ENCODE data around the gene ADM. TPM values are rescaled to one million over a fixed set of nuclear protein-coding genes. Genes with fewer than 3 reads are reported as not detected.
"Not testable (repeated sequence)": the region's sequence is repeated elsewhere in the genome, so short reads cannot be mapped to it uniquely, and the experiment has no call there.

The ADM gene
- 17.3 and 46.5 TPM in 2 replicates for total RNA-seq
- 35.7 TPM for polyA plus RNA-seq (2012)

DNA sequence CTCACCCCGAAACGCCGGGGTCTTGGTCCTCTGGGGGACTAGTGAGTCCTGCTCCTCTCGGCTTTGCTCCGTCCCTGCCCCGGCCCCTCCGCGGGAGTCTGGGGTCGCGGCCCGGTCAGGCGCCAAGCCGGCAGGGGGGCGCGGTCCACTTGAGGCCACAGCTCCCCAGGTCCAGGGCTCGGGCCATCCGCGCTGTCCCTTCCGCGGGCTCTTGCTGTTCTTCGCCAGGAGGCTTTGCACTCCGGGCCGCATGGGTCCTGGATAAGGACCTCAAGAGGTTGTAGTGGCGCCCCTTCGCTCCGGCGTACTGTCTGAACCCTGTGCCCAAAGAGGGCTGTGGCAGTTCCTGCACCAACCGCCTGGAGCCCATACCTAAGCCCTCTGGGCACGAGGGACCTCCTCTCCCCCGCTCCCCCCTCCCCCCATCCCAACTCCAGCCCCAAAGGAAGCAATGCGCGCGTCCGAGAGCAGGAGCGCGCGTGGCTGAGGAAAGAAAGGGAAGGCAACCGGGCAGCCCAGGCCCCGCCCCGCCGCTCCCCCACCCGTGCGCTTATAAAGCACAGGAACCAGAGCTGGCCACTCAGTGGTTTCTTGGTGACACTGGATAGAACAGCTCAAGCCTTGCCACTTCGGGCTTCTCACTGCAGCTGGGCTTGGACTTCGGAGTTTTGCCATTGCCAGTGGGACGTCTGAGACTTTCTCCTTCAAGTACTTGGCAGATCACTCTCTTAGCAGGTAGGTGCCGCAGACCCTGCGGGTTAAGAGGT is at the start of gene ADM:
Gene ADM (plus strand): TSS at position 579 of the 767 bp plus-strand sequence. CDS start 628 bp downstream, outside the sequence.
- peak; percentile 95 for DNase-seq (ENCODE audit: low read depth)

- peak; percentile 57 for DNase-seq (ENCODE audit: low read depth)
Measured at GRCh38 chr11:10255388-10256125, 49.3 kb upstream of the ADM start.

- no peak for DNase-seq (ENCODE audit: low read depth)
Measured at GRCh38 chr11:10257478-10257877, 47.4 kb upstream of the ADM start.

DNA sequence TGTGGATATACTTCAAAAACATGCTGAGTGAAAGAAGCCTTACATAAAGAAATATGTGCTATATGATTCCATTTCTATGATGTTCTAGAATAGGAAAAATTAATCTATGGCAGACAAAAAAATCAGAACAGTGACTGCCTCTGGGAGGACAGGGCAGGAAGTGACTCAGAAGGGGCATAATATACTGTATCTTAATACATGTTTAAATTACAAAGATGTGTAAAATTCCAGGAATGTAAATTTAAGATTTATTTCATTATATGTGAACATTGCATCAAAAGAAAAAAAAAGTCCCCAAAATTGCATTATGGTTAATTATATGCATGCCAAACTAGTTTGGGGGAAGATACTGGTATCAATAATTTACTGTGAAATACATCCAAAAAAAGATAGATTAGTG is 43.1 kb upstream of the ADM start:
- no peak for DNase-seq (ENCODE audit: low read depth)

DNA sequence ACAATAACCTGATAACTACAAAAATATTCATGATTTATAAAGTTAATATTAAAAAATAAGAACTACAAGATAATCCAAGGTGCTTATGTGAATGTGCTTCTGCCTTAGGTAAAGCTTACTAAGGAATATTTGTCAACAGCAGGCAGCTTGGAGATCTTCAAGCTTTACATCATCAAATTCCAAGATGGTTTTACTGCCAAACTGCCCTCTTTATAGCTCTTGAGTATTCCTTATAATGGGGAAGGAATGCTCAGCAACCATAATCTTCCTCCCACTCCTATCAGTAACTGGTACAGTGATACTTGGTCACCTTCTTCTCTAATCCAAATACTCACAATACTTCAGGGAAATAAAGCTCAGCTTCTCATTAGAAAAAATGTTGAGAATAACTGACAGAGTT is 40.9 kb upstream of the ADM start:
- no peak for DNase-seq (ENCODE audit: low read depth)

DNA sequence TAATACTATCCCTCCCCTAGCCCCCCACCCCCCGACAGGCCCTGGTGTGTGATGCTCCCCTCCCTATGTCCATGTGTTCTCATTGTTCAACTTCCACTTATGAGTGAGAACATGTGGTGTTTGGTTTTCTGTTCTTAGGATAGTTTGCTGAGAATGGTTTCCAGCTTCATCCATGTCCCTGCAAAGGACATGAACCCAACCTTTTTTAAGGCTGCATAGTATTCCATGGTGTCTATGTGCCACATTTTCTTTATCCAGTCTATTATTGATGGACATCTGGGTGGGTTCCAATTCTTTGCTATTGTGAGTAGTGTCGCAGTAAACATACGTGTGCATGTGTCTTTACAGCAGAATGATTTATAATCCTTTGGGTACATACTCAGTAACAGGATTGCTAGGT is 40.2 kb upstream of the ADM start:
- DNase-seq (ENCODE audit: low read depth) = not testable (repeated sequence)

DNA sequence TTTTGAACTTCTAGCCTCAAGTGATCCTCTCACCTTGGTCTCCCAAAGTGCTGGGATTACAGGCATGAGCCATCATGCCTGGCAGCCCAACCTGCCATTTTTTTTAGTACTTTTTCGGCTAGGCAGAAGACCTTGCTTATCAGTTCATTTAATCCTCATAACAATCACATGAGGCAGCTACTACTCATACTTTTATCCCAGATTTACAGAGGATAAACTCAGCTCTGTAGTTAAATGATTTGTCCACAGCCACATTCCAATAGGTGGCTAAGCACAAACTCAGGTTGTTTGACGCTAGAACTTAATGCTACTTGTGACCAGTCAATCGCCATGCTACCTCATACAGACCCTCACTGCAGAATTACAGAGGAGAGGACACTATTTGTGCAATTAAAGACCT is 38.9 kb upstream of the ADM start:
- DNase-seq (ENCODE audit: low read depth) = no peak

DNA sequence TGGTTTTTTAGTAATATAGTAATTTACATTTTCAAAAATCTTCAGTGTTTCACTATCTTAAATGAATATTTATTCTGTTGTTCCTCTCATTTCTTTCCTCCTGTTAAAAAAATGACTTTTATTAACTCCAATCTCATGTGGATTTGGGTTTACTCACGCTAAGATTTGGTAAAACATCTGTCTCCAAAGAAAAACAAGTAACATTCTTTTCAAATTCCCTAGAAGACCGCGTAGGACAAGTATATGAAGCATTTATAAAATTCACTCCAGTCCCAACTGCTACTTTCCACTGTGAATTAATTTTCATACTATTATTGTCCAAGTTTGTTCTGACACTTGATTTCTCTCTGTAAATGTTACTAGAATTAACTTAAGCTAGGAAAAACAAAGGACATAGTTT is 37.1 kb upstream of the ADM start:
- peak; percentile 25 for DNase-seq (ENCODE audit: low read depth)

DNA sequence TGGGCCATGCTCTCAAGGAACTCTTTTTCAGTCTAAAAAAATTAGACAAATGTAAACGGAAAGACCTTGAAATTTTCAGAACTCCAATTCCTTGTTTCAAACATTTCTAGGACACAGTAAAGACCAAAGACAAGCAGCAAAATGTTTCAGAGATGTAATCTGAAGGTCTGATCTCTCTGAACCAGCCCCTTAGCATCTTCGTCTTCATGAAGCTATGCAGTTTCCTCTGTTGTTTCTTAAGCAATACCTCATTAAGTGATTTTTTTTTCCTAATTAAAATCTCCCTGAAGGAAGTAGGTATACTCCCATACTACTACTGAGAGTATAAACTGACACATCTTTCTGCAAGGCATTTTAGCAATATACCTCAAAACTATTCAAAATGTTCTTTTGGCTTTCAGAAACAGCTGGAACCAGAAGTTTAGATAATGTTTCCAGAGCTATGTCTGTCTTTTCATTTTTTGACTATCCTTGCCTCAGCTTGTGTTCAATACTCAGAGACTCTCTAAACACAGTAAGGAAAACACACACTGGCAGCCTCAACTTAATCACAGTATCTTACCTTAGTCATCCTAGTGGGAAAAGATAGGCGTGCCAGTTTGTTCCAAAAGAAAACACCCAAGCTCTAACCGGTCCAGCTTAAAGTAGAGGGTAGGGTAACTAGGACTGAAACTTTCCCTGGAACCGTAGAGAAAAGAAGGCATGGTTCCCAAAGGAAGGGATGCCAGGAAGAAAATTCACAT is 36.0 kb upstream of the ADM start:
- DNase-seq (ENCODE audit: low read depth) = no peak

- no peak for DNase-seq (ENCODE audit: low read depth)
Measured at GRCh38 chr11:10272132-10272531, 32.7 kb upstream of the ADM start.

- no peak for DNase-seq (ENCODE audit: low read depth)
Measured at GRCh38 chr11:10273738-10274137, 31.1 kb upstream of the ADM start.

- DNase-seq (ENCODE audit: low read depth) = no peak
Measured at GRCh38 chr11:10274726-10275125, 30.1 kb upstream of the ADM start.

- DNase-seq (ENCODE audit: low read depth) = no peak
Measured at GRCh38 chr11:10275714-10276113, 29.2 kb upstream of the ADM start.

DNA sequence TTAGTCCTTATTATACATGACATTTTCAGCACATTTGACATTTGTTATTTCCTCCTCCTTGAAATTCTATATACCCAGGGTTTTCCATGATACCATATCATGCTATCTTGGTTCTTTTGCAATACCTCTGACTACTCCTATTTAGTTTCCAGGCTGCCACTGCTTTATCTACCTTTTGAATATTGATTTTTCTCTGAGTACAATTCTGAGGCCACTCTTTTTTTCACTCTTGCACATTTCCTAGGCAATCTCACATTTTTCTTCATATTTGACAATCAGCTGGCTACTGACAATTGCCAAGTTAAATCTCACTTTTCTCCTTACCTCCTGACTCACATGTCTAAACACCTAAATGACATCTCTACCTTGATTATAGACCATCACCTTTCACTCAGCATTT is 22.8 kb upstream of the ADM start:
- DNase-seq (ENCODE audit: low read depth) = no peak

DNA sequence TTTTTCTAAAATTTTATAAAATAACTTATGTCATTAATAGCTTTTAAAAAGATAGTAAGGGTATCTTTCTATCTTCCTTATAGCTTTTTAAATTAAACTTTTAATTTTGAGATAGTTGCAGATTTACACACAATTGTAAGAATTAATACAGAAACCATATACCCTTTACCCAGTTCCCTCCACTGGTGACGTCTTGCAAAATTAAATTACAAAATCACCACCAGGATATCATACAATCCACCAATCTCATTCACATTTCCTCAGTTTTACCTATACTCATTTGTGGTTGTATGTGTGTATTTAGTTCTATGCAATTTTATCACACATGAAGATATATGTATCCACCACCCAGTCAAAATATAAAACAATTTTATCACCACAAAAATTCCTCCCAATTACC is 20.9 kb upstream of the ADM start:
- no peak for DNase-seq (ENCODE audit: low read depth)

- DNase-seq (ENCODE audit: low read depth) = no peak
Measured at GRCh38 chr11:10285148-10285802, 19.6 kb upstream of the ADM start.

DNA sequence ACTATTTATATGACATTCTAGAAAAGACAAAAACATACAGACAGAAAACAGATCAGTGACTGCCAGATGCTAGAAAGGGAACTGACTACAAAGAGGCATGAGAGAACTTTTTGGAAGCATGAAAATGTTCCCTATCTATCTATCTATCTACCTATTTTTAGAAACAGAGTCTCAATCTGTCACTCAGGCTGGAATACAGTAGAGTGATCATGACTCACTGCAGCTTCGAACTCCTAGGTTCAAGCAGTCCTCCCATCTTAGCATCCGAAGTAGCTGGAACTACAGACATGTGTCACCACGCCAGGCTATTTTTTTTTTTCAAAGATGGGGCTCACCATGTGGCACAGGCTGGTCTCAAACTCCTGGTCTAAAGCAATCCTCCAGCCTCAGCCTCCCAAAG is 17.7 kb upstream of the ADM start:
- DNase-seq (ENCODE audit: low read depth) = peak; percentile 64

GRCh38 chr11:10287766-10288715 is 16.8 kb upstream of the ADM start:
- DNase-seq (ENCODE audit: low read depth) = peak; percentile 83

DNA sequence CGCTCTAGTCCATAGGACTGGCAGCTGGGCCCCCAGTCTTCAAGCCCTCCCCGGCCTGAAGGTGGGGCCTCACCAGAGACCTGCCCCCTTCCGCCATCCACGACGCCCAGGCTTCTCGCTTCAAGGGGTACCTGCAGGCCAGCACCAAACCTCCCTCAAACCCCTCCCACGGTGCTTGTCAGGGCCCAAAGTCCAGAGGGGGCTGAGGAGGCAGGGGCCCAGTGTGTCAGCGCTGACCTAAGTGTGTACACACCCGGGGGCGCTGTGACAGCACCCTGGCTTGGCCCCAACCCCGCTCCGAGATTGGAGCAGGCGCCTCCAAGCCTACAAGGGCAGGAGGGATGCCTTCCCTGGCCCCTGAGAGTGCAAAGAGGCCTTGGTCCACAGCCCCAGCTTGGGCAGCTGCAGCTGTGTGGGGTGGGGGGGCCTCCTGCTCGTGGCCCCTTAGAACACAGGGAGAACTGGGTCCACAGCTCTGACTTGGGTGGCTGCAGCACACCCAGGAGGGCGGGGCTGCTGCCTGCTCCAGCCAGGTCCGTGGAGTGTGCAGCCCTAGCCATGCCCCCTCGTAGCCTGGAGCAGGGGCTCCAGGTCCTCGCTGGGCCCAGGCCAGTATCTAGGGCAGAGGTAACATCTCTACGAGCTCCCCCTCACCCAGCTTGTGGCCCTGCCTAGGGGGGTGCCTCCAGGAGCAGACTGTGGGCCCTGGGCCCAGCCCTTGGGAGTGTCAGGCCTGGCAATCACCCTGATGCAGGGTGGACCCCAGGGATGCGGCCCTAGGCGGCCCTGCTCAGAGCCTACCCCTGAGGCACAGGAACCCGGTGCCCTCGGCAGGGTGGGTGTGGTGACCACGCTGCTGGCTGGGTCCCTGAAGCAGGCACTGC is 15.8 kb upstream of the ADM start:
- no peak for DNase-seq (ENCODE audit: low read depth)

Data from myocyte (in vitro differentiated cells).